ENCODE measurements around the gene PSMD9.
"Not testable (repeated sequence)": the region's sequence is repeated elsewhere in the genome, so short reads cannot be mapped to it uniquely, and the experiment has no call there.

Gene PSMD9

GRCh38 chr12:121849665-121850064 lies 38.9 kb upstream of the PSMD9 start:
- no peaks in the 10 kb centered on the region for H3K36me3 ChIP-seq (ENCODE audit: insufficient read depth, low read length)
- no peaks in the 10 kb centered on the region for H3K4me1 ChIP-seq (ENCODE audit: insufficient read depth, low read length, poor library complexity, severe bottlenecking)
- H3K9me3 ChIP-seq (ENCODE audit: insufficient read depth, low read depth, low read length): no peaks in the 10 kb centered on the region
- no peak for TF ChIP-seq EZH2phosphoT487 (IDR thresholded peaks at IDR 0.05; ENCODE audit: borderline replicate concordance)
- TF ChIP-seq, protein P1, sequence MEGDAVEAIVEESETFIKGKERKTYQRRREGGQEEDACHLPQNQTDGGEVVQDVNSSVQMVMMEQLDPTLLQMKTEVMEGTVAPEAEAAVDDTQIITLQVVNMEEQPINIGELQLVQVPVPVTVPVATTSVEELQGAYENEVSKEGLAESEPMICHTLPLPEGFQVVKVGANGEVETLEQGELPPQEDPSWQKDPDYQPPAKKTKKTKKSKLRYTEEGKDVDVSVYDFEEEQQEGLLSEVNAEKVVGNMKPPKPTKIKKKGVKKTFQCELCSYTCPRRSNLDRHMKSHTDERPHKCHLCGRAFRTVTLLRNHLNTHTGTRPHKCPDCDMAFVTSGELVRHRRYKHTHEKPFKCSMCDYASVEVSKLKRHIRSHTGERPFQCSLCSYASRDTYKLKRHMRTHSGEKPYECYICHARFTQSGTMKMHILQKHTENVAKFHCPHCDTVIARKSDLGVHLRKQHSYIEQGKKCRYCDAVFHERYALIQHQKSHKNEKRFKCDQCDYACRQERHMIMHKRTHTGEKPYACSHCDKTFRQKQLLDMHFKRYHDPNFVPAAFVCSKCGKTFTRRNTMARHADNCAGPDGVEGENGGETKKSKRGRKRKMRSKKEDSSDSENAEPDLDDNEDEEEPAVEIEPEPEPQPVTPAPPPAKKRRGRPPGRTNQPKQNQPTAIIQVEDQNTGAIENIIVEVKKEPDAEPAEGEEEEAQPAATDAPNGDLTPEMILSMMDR (conservative IDR thresholded peaks at IDR 0.05; ENCODE audit: low read length): no peak
- no peaks in the 10 kb centered on the region for H3K79me2 ChIP-seq (ENCODE audit: insufficient read depth, low read length)
- H3F3A ChIP-seq (ENCODE audit: low read depth): no peaks in the 10 kb centered on the region
- no peak overlapping the region for H3K4me2 ChIP-seq (ENCODE audit: low read depth, low read length, poor library complexity, severe bottlenecking)
- no peaks in the 10 kb centered on the region for H3K27me3 ChIP-seq (ENCODE audit: insufficient read depth, low read length, poor library complexity, severe bottlenecking)
- H3K9ac ChIP-seq (ENCODE audit: low read depth, low read length, poor library complexity, severe bottlenecking): no peak overlapping the region
- H3K4me3 ChIP-seq (ENCODE audit: low read length, poor library complexity, severe bottlenecking): no peak overlapping the region
- no peaks in the 10 kb centered on the region for H4K20me1 ChIP-seq (ENCODE audit: insufficient read depth, low read length, poor library complexity, severe bottlenecking)
- H3K9me2 ChIP-seq (replicated peaks; ENCODE audit: low read depth, low read length): no peaks in the 10 kb centered on the region
- H2AFZ ChIP-seq (ENCODE audit: low read length): no peak overlapping the region

DNA sequence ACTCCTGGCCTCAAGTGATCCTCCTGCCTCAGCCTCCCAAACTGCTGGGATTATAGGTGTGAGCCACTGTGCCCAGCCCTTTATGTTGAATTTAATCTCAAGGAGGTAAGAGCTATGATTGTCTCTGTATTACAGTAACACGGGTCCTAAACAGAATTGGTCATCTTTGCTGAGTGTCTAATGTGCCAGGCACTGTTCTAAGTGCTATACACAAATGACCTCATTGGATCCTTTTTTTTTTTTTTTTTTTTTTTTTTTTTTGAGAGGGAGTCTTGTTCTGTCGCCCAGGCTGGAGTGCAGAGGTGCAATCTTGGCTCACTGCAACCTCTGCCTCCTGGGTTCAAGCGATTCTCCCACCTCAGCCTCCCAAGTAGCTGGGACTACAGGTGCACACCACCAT lies 36.2 kb upstream of the PSMD9 start:
- not testable (repeated sequence) for H3K4me2 ChIP-seq (ENCODE audit: low read depth, low read length, poor library complexity, severe bottlenecking); H3K4me1 ChIP-seq (ENCODE audit: insufficient read depth, low read length, poor library complexity, severe bottlenecking); H3K4me3 ChIP-seq (ENCODE audit: low read length, poor library complexity, severe bottlenecking); H3K27me3 ChIP-seq (ENCODE audit: insufficient read depth, low read length, poor library complexity, severe bottlenecking); H3K9ac ChIP-seq (ENCODE audit: low read depth, low read length, poor library complexity, severe bottlenecking); H4K20me1 ChIP-seq (ENCODE audit: insufficient read depth, low read length, poor library complexity, severe bottlenecking); H3K9me3 ChIP-seq (ENCODE audit: insufficient read depth, low read depth, low read length); H3K79me2 ChIP-seq (ENCODE audit: insufficient read depth, low read length); H2AFZ ChIP-seq (ENCODE audit: low read length); H3K36me3 ChIP-seq (ENCODE audit: insufficient read depth, low read length); H3K9me2 ChIP-seq (replicated peaks; ENCODE audit: low read depth, low read length); H3F3A ChIP-seq (ENCODE audit: low read depth)

GRCh38 chr12:121857322-121858246 lies 31.0 kb upstream of the PSMD9 start:
- H2AFZ ChIP-seq (ENCODE audit: low read length): no peak overlapping the region
- TF ChIP-seq, protein P1 (conservative IDR thresholded peaks at IDR 0.05; ENCODE audit: low read length): no peak
- TF ChIP-seq EZH2phosphoT487 (IDR thresholded peaks at IDR 0.05; ENCODE audit: borderline replicate concordance): no peak
- H3K4me1 ChIP-seq (ENCODE audit: insufficient read depth, low read length, poor library complexity, severe bottlenecking): peaks cover 6% of the 10 kb centered on the region
- no peak overlapping the region for H3K4me3 ChIP-seq (ENCODE audit: low read length, poor library complexity, severe bottlenecking)
- no peaks in the 10 kb centered on the region for H3K27me3 ChIP-seq (ENCODE audit: insufficient read depth, low read length, poor library complexity, severe bottlenecking)
- no peak overlapping the region for H3K4me2 ChIP-seq (ENCODE audit: low read depth, low read length, poor library complexity, severe bottlenecking)
- no peaks in the 10 kb centered on the region for H3K9me2 ChIP-seq (replicated peaks; ENCODE audit: low read depth, low read length)
- H3K36me3 ChIP-seq (ENCODE audit: insufficient read depth, low read length): no peaks in the 10 kb centered on the region
- H4K20me1 ChIP-seq (ENCODE audit: insufficient read depth, low read length, poor library complexity, severe bottlenecking): no peaks in the 10 kb centered on the region
- no peaks in the 10 kb centered on the region for H3K9me3 ChIP-seq (ENCODE audit: insufficient read depth, low read depth, low read length)
- no peaks in the 10 kb centered on the region for H3K79me2 ChIP-seq (ENCODE audit: insufficient read depth, low read length)
- no peak overlapping the region for H3K9ac ChIP-seq (ENCODE audit: low read depth, low read length, poor library complexity, severe bottlenecking)
- no peaks in the 10 kb centered on the region for H3F3A ChIP-seq (ENCODE audit: low read depth)

DNA sequence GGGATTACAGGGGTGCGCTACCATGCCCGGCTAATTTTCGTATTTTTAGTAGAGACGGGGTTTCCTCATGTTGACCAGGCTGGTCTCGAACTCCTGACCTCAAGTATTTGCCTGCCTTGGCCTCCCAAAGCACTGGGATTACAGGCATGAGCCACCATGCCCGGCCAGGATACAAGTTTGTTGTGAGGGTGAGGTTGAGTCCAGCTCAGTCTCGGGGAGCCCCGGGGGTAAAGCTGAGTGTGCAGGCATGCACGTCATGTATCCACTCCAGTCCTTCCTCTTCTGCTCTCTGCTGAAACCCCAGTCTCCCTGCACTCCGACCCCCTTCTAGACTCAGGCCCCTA lies 30.3 kb upstream of the PSMD9 start:
- no peaks in the 10 kb centered on the region for H3K79me2 ChIP-seq (ENCODE audit: insufficient read depth, low read length)
- peaks cover 6% of the 10 kb centered on the region for H3K4me1 ChIP-seq (ENCODE audit: insufficient read depth, low read length, poor library complexity, severe bottlenecking)
- H3K9me3 ChIP-seq (ENCODE audit: insufficient read depth, low read depth, low read length): no peaks in the 10 kb centered on the region
- H3K9ac ChIP-seq (ENCODE audit: low read depth, low read length, poor library complexity, severe bottlenecking): no peak overlapping the region
- H3K9me2 ChIP-seq (replicated peaks; ENCODE audit: low read depth, low read length): no peaks in the 10 kb centered on the region
- TF ChIP-seq, protein P1 (conservative IDR thresholded peaks at IDR 0.05; ENCODE audit: low read length): no peak
- no peak for TF ChIP-seq EZH2phosphoT487 (IDR thresholded peaks at IDR 0.05; ENCODE audit: borderline replicate concordance)
- H4K20me1 ChIP-seq (ENCODE audit: insufficient read depth, low read length, poor library complexity, severe bottlenecking): no peaks in the 10 kb centered on the region
- no peaks in the 10 kb centered on the region for H3F3A ChIP-seq (ENCODE audit: low read depth)
- no peak overlapping the region for H3K4me3 ChIP-seq (ENCODE audit: low read length, poor library complexity, severe bottlenecking)
- no peak overlapping the region for H2AFZ ChIP-seq (ENCODE audit: low read length)
- H3K27me3 ChIP-seq (ENCODE audit: insufficient read depth, low read length, poor library complexity, severe bottlenecking): no peaks in the 10 kb centered on the region
- H3K4me2 ChIP-seq (ENCODE audit: low read depth, low read length, poor library complexity, severe bottlenecking): no peak overlapping the region
- no peaks in the 10 kb centered on the region for H3K36me3 ChIP-seq (ENCODE audit: insufficient read depth, low read length)

All from Loucy (cell line).